ENCODE data around the gene ABCA13.

DNA sequence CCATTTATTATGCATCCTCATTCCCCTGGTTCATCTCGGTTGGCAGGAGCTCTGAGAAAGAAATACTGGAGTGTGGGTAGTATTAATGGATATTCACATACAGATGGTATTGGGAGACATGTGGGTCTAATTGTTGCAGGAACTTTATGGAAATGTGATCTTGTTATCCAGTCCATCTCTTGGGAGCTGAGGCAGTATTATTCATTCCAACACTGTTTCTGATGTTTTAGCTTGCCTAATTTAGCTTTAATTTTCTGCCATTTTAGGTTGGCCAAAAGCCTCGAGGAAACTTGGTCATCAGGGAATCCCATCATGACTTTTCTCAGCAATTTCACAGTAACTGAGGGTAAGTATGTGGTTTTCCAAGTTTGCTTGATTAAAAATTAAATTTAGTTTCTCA is 125.7 kb downstream of the ABCA13 start:
- TF ChIP-seq, protein P1, sequence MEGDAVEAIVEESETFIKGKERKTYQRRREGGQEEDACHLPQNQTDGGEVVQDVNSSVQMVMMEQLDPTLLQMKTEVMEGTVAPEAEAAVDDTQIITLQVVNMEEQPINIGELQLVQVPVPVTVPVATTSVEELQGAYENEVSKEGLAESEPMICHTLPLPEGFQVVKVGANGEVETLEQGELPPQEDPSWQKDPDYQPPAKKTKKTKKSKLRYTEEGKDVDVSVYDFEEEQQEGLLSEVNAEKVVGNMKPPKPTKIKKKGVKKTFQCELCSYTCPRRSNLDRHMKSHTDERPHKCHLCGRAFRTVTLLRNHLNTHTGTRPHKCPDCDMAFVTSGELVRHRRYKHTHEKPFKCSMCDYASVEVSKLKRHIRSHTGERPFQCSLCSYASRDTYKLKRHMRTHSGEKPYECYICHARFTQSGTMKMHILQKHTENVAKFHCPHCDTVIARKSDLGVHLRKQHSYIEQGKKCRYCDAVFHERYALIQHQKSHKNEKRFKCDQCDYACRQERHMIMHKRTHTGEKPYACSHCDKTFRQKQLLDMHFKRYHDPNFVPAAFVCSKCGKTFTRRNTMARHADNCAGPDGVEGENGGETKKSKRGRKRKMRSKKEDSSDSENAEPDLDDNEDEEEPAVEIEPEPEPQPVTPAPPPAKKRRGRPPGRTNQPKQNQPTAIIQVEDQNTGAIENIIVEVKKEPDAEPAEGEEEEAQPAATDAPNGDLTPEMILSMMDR (conservative IDR thresholded peaks at IDR 0.05): no peak
- TF ChIP-seq EZH2 (IDR thresholded peaks at IDR 0.05; ENCODE audit: low read depth): no peak

Data from PC-9 (cell line).